Medulla oblongata (tissue), 1 donor: ENCODE data around the gene MRM1.
A peak's percentile ranks its signal among the peaks of the same experiment; 100 is the strongest.

ENCODE experiments used
- DNase-seq: peaks from one replicate; pipeline ENCODE4 v3.0.0-alpha.2; 2015; ENCODE audit errors: extremely low spot score

Gene MRM1

GRCh38 chr17:36601303-36602029 is at the start of gene MRM1:
MRM1 (plus strand) TSS chr17:36601583; CDS start chr17:36601811, 228 bp downstream.
- DNase-seq: peak; percentile 96

- no peak for DNase-seq
Measured at GRCh38 chr17:36553459-36553858, 47.9 kb upstream of the MRM1 start.

GRCh38 chr17:36566081-36566480 is 35.3 kb upstream of the MRM1 start:
- DNase-seq: no peak

GRCh38 chr17:36575028-36575427 is 26.4 kb upstream of the MRM1 start:
- no peak for DNase-seq

- no peak for DNase-seq
Measured at GRCh38 chr17:36576793-36577192, 24.6 kb upstream of the MRM1 start.

- peak; percentile 37 for DNase-seq
Measured at GRCh38 chr17:36578671-36579070, 22.7 kb upstream of the MRM1 start.

- no peak for DNase-seq
Measured at GRCh38 chr17:36583787-36584186, 17.6 kb upstream of the MRM1 start.

GRCh38 chr17:36586138-36586537 is 15.2 kb upstream of the MRM1 start:
- no peak for DNase-seq

GRCh38 chr17:36590082-36590481 is 11.3 kb upstream of the MRM1 start:
- DNase-seq: no peak

GRCh38 chr17:36591434-36592315 is 9.7 kb upstream of the MRM1 start, which contains the start of gene DHRS11:
DHRS11 (plus strand) TSS chr17:36591879; CDS start chr17:36592010, 131 bp downstream.
- peak; percentile 79 for DNase-seq

- DNase-seq: no peak
Measured at GRCh38 chr17:36592316-36592715, 9.1 kb upstream of the MRM1 start.

GRCh38 chr17:36592716-36593321 is 8.6 kb upstream of the MRM1 start:
- DNase-seq: no peak

GRCh38 chr17:36593656-36594316 is 7.6 kb upstream of the MRM1 start:
- DNase-seq: no peak

- DNase-seq: no peak
Measured at GRCh38 chr17:36594626-36595401, 6.6 kb upstream of the MRM1 start.

- DNase-seq: no peak
Measured at GRCh38 chr17:36597226-36597625, 4.2 kb upstream of the MRM1 start.

GRCh38 chr17:36597866-36598777 is 3.3 kb upstream of the MRM1 start:
- DNase-seq: no peak

GRCh38 chr17:36598951-36599401 is 2.4 kb upstream of the MRM1 start:
- no peak for DNase-seq

- DNase-seq: no peak
Measured at GRCh38 chr17:36599546-36600250, 1.7 kb upstream of the MRM1 start.

- no peak for DNase-seq
Measured at GRCh38 chr17:36600465-36600864, 918 bp upstream of the MRM1 start.
